GM21529 (cell line): ENCODE data around the gene NFKBIE.
"Not testable (repeated sequence)": the region's sequence is repeated elsewhere in the genome, so short reads cannot be mapped to it uniquely, and the experiment has no call there.

Experiments used
- ATAC-seq: cut with Tn5 transposase; IDR thresholded peaks from one replicate; pipeline ENCODE4 v1.9.1; 2021; ENCODE audit not compliant: unreplicated experiment

NFKBIE gene, protein sequence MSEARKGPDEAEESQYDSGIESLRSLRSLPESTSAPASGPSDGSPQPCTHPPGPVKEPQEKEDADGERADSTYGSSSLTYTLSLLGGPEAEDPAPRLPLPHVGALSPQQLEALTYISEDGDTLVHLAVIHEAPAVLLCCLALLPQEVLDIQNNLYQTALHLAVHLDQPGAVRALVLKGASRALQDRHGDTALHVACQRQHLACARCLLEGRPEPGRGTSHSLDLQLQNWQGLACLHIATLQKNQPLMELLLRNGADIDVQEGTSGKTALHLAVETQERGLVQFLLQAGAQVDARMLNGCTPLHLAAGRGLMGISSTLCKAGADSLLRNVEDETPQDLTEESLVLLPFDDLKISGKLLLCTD

DNA sequence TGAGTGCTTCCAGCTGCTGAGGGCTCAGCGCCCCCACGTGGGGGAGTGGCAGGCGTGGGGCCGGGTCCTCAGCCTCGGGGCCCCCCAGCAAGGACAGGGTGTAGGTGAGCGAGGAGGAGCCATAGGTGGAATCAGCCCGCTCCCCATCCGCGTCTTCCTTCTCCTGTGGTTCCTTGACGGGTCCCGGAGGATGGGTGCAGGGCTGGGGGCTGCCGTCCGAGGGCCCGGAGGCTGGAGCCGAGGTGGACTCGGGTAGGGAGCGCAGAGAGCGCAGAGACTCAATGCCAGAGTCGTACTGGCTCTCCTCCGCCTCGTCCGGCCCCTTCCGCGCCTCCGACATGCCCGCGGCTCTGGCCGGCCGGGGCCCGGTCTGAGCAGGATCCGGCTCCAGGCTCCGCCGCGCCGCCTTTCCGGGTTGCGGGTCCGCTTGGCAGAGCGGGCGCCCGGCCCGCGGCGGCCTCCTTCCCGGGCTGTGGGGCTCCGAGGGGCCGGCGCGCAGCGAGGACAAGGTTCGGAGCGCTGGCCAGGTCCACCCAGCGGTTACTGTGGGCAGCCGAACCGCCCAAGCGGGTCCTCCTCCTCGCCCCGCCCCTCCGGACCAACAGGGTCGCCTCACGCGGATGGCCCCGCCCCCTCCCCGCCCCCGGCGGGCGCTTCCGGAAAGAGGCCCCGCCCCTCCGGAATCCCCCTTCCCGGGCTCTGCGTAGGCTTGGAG lies at the start of gene NFKBIE:
TSS of gene NFKBIE (minus strand) at position 545 of the 715 bp plus-strand sequence. CDS start at position 340, 205 bp downstream.
- ATAC-seq, result peak; percentile 33

DNA sequence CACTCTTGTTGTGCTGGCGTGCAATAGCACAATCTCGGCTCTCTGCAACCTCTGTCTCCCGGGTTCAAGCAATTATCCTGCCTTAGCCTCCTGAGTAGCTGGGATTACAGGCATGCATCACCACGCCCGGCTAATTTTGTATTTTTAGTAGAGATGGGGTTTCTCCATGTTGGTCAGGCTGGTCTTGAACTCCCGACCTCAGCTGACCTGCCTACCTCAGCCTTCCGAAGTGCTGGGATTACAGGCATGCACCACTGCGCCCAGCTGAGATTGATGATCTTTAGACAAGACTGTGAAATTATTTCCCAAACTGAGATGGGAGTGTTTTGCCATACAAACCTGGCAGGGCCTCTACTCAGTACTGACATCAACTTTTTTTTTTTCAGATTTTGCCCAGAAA lies 49.3 kb upstream of the NFKBIE start:
- not testable (repeated sequence) for ATAC-seq

DNA sequence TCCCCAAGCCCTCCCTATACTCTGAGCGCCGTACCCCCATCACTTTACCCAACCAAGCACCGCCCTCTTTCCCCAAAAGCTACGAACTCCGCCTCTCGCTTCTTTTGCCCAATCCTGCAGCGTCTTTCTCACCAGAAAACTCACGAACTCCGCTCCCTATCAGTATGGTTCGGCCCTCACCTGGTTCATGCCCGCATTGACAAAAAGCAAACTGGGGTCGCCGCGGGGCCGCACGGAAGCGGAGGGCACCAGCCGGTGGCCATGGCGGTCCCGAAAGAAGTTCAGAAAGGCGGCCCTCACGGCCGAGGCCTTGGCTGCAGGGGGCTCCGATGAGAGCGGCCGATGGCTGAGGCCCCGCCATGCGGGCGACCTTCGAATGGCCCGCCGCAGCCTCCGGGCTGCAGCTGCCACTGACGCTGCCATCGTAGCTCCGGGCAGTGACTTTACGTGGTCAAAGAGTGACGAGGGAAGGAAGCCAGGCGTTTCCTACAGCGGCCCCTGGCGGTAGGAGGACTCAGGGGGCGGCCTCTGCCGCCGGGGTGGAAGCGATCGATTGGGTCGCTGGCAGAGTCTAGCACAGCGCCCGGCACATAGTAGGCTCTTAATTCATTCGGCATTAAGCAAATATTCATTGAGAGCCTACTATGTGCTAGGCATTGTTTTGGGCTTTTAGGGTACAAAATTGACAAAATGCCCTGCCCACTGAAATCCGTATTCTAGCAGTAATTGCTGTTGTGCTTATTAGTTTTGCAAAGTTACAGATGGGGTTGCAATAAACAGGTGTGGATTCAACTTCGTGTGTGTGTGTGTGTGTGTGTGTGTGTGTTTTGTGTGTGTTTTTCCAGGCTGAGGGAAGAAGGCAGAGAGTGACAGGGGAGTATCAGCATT lies 47.8 kb upstream of the NFKBIE start, which contains the start of gene AARS2:
TSS of gene AARS2 (minus strand) at position 447 of the 888 bp plus-strand sequence. CDS start at position 423, 24 bp downstream.
- peak; percentile 93 for ATAC-seq

DNA sequence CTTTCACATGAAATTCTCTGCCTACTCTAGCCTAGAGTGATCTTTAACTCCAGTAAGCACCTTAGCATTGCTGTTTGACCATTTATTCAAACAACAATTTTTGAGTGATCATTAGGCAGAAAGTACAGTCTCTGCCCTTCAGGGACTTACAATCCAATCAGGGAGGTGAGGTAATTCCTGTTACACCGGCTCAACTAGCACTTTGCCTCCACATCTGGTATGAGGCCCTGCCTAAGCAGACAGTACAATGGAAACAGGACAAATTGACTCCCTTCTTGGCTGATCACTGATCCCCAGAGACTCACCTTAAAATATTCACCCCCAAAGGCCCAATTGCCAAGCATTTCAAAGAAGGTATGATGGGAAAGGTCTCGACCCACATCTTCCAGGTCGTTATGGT lies 46.4 kb upstream of the NFKBIE start:
- ATAC-seq, result no peak

DNA sequence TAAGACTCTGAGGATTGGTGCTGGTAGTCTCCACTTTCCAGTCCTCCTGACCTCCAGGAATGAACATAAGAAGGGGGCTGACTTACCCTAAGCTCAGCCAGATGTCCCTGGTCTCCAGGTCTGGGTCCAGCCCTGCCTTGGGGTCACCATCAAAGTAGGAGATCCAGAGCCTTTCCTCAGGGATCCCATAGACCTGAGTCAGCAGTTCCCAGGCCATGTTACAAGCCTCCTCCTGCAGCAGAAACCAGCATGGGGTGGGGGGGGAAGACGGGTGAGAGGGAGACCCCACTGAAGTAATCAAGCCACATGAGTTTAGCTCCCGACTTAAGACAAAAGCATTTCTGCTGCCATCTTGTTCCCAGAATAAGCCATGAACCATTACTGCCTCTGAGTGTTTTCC lies 46.0 kb upstream of the NFKBIE start:
- no peak for ATAC-seq

DNA sequence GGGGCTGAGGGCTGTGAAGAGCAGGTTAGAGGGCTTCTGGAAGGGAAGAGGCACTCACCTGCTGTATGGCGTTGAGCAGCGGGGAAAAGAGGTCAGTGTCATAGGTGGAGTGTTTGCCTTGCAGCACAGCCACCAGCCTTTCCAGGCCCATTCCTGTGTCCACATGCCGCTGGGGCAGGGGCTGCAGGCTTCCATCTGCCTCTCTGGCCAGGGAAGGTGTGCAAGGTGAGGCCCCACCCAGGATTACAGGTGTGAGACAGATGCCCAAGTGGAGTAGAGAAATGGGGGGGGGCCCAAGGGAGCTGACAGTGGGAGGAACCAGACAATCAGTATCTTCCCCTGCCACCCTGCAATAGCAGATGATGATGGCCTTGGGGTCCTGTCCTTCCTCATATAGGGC lies 44.9 kb upstream of the NFKBIE start:
- no peak for ATAC-seq

DNA sequence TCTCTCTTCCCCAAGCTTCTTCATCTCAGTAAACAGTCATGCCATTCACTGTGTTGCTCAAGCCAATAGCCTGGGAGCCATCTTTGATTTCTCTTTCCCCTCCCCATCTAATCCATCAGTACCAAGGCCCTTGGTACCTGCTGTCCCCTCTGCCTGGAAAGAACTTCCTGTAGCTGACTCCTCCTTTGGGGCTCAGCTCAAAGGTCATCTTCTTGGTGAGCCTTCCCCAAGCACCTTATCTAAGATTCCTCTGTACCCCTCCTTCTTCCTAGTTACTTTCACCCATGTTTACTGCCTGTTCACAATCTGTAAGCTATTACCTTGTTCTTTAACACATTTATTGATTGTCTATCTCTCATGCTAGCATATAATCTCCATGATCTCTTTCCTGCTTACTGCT lies 44.3 kb upstream of the NFKBIE start:
- ATAC-seq, result no peak

DNA sequence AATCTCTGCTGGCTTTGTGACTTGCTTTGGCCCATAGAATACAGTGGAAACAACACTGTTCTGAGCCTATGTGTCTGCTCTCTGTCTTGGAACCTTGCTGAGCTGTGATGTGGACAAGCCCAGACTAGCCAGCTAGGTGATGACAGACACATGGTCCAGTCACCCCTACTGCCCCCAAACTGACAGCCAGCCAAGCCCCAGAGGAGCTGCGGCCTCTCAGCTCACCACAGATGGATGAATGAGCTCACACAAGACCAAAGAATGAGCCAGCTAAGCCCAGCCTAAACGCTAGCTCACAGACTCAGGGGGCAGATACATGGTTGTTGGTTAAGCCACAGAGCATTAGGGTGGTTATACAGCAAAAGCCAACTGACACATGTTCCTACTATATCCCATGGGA lies 43.7 kb upstream of the NFKBIE start:
- ATAC-seq, result no peak

DNA sequence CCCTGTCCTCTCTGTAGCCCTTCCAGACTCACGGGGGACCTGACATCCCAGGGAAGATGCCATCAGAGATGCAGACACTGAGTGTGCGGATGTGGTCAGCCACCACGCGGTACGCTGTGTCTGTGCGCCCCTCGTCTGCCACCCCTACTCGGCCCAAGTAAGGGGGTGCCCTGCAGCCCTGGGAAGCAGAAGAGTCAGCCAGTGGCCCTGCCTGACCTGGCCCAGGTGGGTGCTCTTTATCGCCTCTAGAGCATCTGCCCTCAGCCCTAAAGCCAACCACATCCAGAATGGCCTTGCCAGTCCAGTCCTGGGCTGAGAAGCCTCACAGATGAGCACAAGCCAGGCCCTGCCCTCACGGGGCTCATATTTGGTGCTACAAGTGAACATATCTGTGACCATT lies 41.9 kb upstream of the NFKBIE start:
- ATAC-seq, result no peak

DNA sequence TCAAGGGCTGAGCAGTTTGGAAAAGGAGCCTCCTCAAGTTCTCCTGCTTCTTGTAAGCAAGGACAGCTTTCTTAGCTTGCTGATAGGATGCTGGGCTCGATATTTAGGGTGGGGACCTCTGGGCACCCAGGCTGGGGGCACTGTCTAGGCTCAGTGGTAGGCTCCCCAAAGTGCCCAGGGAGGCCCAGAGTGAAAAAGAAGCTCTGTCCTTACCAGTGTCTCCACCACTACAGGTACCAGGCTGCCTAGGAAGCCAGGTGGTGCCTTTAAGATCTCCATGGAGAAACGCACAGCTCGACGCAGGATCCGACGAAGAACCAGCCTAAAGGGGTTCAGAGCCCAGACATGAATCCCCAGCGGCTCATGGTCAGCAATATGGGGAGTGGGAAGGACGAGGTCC lies 41.4 kb upstream of the NFKBIE start:
- no peak for ATAC-seq

DNA sequence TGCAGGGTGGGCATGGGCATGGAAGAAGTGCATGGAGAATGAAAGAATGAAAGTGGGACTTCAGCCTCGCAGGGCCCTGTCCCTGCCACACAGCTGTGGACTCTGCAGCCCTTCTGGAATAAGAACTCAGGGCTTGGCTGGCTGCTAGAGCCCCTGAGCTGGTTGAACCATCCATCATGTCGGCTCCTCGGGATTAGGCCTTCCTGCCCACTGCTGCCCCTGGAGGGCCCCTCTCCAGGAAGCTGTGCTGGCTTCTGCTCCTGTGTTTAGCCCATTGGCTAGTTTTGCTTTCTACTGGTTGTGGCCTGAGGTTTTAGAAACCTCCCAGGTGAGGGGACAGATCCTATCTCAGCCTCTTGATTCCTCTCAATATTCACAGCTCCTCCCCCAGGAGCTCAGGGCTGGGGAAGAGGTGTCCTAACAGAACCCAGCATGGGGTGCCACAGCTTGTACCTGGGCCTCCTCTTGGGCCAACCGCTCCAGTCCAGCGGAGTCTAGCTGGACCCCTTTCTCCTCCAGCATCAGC lies 39.9 kb upstream of the NFKBIE start:
- no peak for ATAC-seq

DNA sequence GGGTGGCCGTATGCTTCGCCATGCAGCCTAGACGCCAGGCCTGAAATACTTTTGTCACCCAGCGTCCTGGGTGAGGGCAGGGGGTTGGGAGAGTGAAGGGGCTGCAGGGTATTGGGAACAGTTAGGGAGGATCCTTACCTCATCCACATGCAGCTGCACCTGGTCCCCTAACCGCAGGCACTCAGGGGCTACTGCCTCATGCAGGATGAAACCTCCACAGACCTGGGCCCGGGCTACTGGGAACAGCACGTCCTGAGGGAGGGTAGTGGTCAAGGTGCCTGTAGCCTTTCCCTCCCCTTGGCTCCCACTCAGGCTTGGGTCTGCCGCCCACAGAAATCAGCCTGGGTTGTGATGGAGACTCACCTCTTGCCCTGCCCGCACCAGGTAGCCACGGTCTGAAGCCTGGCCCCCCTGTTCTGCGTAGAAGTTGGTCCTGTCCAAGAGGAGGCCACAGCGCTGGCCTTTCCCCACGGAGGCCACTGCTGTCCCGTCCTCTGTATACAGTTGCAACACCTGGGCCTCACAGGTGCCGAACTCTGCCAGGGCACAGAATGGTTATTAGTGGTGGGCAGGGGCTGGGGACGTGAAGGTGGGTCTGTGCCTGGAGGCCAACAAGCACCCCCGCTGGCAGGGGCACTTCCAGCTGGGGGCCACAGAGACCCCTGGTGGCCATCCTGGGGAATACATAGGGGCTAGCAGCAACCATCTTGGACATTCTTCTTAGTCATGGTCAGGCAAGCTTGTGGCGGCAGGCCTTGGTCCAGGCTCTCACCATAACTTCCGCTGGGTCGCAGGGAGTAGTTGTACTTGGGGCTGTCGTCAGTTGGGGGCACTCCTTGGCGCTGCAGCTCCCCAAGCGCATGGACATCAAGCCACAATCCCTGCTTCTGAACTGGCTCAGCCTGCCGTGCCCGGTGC lies 39.2 kb upstream of the NFKBIE start:
- ATAC-seq, result no peak

DNA sequence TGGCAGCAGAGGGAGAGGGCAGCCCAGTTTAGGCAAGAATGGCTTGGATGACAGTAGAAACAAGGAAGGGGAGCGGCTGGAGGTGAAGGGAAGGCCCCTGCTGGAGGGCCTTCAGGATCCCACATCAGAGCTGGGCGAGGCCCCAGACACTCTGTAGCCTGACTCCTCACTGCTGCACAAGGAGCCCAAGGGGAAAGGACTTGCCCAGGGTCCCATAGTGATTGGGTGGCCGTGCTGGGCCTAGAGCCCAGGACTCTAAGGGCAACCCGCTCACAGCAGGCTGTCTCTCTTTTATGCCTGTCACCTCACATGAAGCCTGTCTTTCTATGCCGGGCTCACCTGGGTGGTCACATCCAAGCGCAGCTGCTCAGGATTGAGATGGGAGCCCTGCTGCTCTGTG lies 38.5 kb upstream of the NFKBIE start:
- ATAC-seq, result no peak

DNA sequence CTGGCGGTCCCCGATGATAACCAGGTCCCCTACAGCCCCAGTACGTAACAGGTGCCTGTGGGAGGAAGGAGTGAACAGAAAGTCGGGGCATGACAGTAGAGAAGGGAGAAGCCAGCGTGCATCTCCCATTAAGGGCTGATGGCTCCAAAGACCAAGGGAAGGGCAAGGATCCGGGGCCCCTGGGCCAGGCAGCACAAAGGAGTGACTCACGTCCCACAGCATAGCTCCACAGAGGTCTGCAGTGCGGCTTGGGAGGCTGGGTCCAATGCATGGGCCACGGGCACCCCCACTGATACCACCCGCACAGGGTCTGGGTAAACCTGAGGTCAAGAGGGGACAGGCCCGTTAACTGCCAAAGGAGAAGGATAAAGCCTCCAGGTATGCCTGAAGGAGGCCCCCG lies 37.5 kb upstream of the NFKBIE start:
- no peak for ATAC-seq

DNA sequence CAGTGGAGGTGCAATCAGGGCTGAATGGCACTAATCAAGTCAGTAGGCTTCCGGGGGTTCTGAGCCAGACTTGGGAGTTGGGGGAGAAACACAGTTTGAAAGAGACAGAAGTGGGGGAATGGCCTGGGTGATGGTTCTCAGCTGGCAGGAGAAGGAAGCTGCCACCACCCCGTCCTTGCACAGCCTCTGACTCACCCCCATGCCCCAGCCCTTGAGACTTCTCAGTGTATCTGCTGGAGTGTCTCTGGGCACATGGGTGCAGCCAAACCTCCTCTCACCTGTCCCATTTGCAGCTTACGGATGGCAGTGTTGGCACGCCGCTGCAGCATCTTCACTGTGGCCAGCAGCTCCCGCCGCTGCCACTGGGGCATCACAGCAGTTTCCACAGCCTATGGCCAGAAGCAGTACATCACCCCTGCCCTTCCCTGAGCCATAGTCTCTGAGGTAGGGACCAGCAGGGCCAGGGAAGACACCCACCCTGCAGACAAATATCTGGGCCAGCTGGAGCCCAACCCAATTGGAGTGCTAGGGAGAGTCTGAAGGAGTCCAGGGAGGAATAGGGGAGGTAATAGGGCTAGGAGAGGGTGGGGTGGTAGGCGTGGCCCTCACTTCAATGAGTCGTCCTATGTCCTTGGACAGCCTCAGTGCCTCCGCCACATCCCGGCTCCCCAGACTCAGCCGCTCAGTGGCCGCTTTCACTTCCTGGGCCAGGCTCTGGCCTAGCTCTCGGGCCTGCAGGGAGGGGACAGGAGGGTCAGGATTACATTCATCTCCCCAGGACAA lies 36.6 kb upstream of the NFKBIE start:
- no peak for ATAC-seq

DNA sequence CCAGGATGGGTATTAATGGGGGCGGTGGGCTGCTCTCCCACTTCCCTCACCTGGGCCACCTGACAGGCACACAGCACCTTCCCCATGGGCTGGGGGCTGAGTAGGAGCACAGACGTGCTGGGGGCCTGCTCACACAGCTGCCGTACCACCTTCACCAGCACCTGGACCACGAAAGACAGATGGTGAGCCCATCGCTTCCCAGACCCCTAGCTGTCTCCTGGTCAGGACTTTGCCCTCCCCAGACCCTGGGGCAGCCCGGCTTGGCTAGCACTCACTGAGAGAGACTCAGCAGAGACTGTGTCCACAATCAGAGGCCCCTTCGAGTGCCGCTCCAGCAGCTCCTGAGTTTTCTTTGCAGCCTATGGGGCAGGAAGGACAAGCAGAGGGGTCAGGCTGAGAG lies 35.8 kb upstream of the NFKBIE start:
- no peak for ATAC-seq

DNA sequence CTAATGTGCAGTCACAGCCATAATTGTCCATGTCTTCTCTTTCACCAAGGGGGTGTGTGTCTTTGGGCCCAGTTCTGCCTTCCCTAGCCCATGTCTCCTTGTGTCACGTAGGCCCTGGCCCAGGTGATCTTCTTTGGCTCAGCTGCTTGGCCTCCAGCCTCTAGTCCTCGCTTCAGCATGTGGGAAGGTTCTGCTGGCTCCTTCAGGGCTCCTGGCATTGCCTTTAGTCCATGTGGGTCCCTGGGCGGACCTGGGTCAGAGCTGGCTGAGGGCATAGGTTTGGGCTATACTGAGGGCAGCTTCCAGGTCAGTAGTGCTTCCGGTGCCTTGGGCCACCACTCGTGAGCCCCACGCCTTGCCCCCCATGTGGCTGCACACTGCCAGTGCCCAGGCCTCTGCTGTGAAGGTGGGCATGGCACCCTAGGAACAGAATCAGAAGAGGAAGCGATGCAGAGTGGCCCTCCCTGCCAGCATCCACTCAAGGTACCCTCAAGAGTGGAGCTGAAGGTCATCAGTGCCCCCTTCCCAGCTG lies 35.0 kb upstream of the NFKBIE start:
- no peak for ATAC-seq

DNA sequence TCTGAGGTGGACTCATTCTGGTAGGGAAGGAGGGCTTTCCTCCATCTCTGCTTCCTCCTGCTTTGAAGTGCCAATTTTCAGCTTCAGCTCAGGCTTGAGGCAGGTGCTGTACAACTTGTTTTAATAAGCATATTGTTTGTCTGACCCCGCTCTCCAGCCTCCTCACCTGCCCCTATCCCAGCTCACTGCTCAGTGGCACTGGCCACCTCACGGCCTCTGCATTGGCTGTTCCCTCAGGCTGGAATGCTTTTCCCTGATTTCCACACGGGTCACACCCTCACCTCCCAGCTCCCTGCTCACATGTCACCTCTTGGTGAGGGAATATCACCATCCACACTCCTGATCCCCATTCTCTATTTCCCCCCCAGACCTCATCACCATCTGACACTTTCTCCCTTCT lies 33.5 kb upstream of the NFKBIE start:
- ATAC-seq, result no peak
